GM10266 (cell line): Measurements from ENCODE around the gene DMBX1.

ENCODE experiments used
- DNase-seq: peaks from one replicate; pipeline ENCODE4 v3.0.0; 2012; ENCODE audit errors: extremely low spot score
- TF ChIP-seq, protein P1 (sequence below): IDR thresholded peaks from 2 replicates; pipeline ENCODE4 v1.5.1; 2012; ENCODE audit warnings: mild to moderate bottlenecking, low read depth; ENCODE audit not compliant: control insufficient read depth, insufficient read depth; ENCODE audit errors: missing control alignments

The DMBX1 gene

DNA sequence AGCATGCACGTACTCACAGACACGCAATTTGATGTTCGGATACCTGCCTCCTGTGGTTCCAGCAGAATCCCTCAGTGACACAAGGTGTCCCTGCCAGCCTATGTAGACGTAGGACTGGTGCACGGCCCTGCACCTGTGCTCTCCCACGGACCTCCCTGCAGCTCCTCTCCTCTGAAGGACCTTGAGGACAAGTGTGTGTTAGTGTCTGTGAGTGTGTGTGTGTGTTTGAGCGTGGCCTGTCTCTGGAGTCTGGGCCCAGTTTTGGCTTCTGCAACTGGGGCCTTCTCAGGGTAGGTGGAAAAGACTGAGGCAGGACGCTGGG, 22.5 kb upstream of the DMBX1 start:
- DNase-seq: no peak
- TF ChIP-seq, protein P1, sequence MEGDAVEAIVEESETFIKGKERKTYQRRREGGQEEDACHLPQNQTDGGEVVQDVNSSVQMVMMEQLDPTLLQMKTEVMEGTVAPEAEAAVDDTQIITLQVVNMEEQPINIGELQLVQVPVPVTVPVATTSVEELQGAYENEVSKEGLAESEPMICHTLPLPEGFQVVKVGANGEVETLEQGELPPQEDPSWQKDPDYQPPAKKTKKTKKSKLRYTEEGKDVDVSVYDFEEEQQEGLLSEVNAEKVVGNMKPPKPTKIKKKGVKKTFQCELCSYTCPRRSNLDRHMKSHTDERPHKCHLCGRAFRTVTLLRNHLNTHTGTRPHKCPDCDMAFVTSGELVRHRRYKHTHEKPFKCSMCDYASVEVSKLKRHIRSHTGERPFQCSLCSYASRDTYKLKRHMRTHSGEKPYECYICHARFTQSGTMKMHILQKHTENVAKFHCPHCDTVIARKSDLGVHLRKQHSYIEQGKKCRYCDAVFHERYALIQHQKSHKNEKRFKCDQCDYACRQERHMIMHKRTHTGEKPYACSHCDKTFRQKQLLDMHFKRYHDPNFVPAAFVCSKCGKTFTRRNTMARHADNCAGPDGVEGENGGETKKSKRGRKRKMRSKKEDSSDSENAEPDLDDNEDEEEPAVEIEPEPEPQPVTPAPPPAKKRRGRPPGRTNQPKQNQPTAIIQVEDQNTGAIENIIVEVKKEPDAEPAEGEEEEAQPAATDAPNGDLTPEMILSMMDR: no peak

DNA sequence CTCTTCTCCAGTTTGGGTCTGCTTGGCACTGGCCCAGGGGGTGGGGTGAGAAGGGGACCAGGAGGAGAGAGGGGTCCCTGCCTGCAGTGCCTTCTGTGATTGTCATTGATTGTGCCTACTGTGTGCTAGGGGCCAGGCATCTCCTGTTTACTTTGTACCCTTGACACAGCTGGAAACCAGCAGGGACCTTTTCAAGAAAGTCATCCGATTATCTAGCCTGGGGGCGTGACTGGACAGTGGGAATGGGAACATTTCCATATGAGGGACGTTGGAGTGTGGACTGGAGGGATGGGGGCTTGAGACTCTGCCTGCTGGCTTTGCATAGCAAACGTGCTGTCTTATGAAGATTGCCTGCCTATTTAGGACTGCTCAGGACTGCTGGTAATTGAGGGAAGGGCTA, 19.8 kb upstream of the DMBX1 start:
- TF ChIP-seq, protein P1: no peak
- DNase-seq: no peak

DNA sequence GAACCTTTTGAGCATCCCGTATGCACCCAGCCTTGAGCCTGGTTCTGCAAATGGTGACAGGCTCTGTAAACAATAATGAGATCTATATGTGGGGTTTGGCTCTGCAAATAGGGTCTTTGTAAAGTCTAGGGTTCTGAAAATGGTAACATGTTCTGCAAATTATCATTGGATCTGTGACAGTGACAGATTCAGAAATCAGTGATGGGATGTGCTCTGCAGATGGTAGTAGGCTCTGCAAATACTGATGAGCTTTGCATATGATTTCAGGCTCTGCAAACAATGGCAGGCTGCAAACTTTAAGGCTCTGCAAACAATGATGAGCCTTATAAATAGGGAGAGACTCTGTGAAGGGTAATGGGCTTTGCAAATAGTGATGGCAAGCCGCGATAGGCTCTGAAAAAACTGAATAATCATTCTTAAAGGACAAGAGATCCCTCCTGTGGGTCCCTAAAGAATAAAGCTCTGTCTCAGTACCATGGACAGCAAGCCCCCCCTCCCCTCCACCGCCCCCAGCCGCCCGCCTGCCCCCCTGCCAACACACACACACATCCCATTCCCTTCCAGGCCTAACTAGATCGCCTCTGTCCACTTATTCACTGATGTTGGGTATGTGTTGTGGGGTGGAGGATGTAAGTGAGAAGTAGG, 17.7 kb upstream of the DMBX1 start:
- TF ChIP-seq, protein P1: no peak
- no peak for DNase-seq

DNA sequence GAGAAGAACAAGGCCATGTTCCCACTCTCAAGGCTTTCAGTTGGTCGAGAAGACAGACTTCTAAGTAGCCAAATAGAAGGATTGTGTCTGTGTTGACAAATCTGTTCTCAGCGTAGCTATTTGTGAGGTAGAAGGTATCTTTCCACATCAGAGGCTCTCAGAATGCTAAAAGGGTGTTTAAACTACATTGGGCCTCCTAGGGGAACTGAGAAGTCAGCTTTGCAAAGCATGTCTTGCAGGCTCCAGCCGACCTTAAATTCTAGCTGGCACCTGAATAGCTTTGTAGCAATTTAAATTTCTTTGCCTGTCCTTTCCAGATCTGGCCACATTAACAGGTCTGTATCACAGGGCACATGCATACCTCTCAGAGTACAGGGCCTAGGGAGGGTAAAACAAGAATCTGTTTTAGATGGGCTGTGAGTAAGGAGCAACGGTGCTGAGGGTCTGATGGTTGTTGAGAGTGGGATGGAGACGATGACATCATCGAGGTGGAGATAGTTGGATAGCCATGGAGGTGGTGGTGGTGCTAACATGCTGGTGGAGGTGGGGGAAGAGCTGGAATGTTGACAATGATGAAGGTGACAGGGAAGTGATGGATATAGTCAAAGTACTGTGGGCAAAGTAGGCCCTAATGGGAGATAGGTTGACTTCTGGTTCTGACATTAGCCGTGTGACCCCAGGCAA, 17.0 kb upstream of the DMBX1 start:
- TF ChIP-seq, protein P1: no peak
- DNase-seq: no peak

DNA sequence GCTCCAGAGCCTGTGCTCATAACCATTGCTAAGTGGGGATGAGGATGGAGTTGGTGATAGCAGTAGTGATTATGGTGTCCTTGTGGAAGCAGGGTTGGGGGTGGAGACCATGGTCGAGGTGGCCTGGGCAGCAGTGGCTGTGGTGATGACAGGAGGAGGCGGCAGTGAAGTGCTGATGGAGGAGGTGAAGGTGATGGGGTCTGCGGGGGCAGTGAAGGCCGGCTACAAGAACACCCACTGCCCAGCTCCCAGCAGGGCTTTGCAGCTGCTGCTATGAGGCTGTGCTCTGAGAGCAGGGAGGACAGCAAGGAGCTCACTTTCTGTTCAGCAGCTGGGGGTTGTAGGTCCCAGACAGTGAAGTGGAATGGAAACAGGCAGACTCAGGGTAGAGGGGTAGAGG, 15.6 kb upstream of the DMBX1 start:
- no peak for DNase-seq
- TF ChIP-seq, protein P1: no peak

DNA sequence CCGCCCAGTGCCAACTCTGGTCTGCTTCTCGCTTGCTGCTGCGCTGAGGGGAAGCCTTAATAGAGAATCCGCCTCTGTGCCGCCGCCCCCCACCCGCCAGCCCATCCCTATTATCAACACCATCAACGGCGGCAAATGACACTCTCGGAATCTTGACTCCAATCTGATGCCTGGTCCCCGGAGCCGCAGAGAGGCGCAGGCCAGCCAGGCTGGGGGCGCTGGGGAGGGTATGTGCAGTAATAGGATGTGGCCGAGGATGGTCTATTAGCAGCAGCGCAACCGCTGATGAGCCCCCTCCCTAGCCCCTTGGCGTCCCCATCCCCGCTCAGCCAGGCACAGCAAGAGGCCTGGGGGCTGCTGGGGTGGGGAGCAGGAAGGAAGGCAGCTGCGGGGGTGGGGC, 15.1 kb upstream of the DMBX1 start:
- TF ChIP-seq, protein P1: no peak
- DNase-seq: no peak

DNA sequence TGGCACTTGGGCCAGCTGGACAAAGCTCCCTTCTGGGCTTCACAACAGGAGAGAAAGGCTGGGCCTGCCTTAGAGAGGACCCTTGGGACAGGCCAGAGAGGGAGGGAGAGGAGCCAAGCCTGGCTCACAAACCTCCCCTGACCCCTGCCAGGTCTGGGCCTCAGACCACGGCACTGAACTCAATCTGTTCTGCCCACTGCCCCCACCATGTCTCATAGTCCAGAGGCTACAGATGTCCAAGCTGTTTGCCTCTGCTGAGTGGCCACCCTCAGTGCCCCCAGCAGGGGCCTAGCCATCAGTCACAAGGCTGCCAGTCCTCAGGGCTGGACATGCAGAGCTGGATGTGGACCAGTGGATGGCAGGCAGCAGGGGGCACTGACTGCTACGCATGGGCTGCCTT, 13.0 kb upstream of the DMBX1 start:
- DNase-seq: no peak
- TF ChIP-seq, protein P1: no peak
